ENCODE measurements around the gene DHRS9. TPM values are rescaled to one million over a fixed set of nuclear protein-coding genes. Genes with fewer than 3 reads are reported as not detected.

Gene DHRS9
- total RNA-seq, 1 experiment from 2014 or later: 0.22 TPM

DNA sequence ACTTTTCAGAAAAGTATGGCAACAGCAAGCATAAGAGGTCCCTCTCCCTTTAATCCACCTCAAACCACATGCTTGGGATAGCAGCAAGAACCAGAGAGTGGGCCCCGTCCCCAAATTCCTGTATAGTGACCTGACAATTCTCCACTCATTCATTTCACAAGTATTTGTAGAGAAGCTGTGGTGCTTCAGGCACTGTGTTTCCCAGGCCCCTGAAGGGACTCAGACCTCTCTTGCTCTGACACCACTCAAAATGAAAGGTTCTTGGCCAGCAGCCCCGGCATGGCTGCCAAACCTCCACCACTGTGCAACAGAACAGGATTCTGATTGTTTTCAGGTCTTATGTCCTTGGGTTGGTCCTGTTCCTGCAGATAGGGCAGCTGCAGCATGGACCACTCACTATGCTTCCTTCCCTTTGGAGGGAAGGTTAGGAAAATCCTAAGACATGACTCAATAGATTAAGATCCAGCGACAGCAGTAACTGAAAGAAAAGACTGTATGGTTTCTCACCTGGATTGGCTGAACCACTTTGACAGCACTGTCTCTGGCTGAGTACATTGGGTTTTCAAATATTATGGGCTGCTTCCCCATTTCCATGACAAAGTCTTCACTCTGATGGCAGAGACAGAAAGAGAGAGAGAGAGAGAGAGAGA lies 67.6 kb downstream of the DHRS9 start:
- TF ChIP-seq EZH2 (IDR thresholded peaks at IDR 0.05; ENCODE audit: low read length, unreplicated experiment) (no peak), EZH2phosphoT487 (IDR thresholded peaks at IDR 0.05; ENCODE audit: borderline replicate concordance, low read length) (no peak)
- TF ChIP-seq, protein P1, sequence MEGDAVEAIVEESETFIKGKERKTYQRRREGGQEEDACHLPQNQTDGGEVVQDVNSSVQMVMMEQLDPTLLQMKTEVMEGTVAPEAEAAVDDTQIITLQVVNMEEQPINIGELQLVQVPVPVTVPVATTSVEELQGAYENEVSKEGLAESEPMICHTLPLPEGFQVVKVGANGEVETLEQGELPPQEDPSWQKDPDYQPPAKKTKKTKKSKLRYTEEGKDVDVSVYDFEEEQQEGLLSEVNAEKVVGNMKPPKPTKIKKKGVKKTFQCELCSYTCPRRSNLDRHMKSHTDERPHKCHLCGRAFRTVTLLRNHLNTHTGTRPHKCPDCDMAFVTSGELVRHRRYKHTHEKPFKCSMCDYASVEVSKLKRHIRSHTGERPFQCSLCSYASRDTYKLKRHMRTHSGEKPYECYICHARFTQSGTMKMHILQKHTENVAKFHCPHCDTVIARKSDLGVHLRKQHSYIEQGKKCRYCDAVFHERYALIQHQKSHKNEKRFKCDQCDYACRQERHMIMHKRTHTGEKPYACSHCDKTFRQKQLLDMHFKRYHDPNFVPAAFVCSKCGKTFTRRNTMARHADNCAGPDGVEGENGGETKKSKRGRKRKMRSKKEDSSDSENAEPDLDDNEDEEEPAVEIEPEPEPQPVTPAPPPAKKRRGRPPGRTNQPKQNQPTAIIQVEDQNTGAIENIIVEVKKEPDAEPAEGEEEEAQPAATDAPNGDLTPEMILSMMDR (conservative IDR thresholded peaks at IDR 0.05; ENCODE audit: low read depth, low read length): no peak
- no TSS peak for BruUV-seq (replicated peaks)
- Histone ChIP-seq H3K4me2 (ENCODE audit: low read length) (no peak overlapping the region), H3K27ac (ENCODE audit: low read length) (no peak overlapping the region), H3K79me2 (ENCODE audit: low read length) (no peaks in the 10 kb centered on the region), H3K9ac (ENCODE audit: low read length) (no peak overlapping the region), H3K4me1 (ENCODE audit: insufficient read depth, low read length) (no peaks in the 10 kb centered on the region), H3K9me2 (replicated peaks; ENCODE audit: low read length) (no peaks in the 10 kb centered on the region), H3K4me3 (ENCODE audit: low read length) (no peak overlapping the region), H4K20me1 (ENCODE audit: low read length) (no peaks in the 10 kb centered on the region), H3F3A (ENCODE audit: low read length, unreplicated experiment) (no peaks in the 10 kb centered on the region), H2AFZ (ENCODE audit: low read length) (no peak overlapping the region), H3K36me3 (ENCODE audit: low read depth, low read length) (no peaks in the 10 kb centered on the region), H3K27me3 (ENCODE audit: low read length) (no peaks in the 10 kb centered on the region), H3K9me3 (ENCODE audit: low read length) (no peaks in the 10 kb centered on the region)
- DNase-seq: no peak
- CTCF ChIA-PET: no interaction called here
- no peak for ATAC-seq
- POLR2A ChIA-PET (ENCODE audit: unreplicated experiment): no interaction called here
- intact Hi-C loops (cut with micrococcal nuclease): no loop called here

DNA sequence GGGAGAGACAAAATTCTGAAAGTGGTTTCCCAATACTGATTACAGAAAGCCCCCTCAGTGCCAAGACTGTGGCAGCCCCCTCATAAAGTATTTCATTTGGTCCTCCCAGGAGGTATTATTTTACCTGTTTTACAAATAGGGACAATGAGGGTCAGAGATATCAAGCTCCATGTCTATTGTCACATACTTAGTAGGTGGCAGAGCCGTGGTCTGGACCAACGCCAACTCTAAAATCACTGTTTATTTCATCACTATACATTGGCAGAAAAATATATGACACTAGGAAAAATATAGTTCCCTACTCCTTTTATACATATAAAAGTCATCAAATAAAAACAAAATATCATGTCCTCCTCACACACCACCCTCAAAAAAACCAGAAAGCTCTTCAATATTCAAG lies 68.6 kb downstream of the DHRS9 start:
- POLR2A ChIA-PET (ENCODE audit: unreplicated experiment): no interaction called here
- no peaks in the 10 kb centered on the region for H4K20me1 ChIP-seq (ENCODE audit: low read length)
- no peak overlapping the region for H3K9ac ChIP-seq (ENCODE audit: low read length)
- DNase-seq: peak; percentile 31
- intact Hi-C loops (cut with micrococcal nuclease): no loop called here
- H2AFZ ChIP-seq (ENCODE audit: low read length): no peak overlapping the region
- BruUV-seq (replicated peaks): no TSS peak
- no peaks in the 10 kb centered on the region for H3K79me2 ChIP-seq (ENCODE audit: low read length)
- no peaks in the 10 kb centered on the region for H3K9me3 ChIP-seq (ENCODE audit: low read length)
- TF ChIP-seq, protein P1 (conservative IDR thresholded peaks at IDR 0.05; ENCODE audit: low read depth, low read length): no peak
- TF ChIP-seq EZH2 (IDR thresholded peaks at IDR 0.05; ENCODE audit: low read length, unreplicated experiment) (no peak), EZH2phosphoT487 (IDR thresholded peaks at IDR 0.05; ENCODE audit: borderline replicate concordance, low read length) (no peak)
- H3K27ac ChIP-seq (ENCODE audit: low read length): no peak overlapping the region
- no peak overlapping the region for H3K4me2 ChIP-seq (ENCODE audit: low read length)
- no peaks in the 10 kb centered on the region for H3F3A ChIP-seq (ENCODE audit: low read length, unreplicated experiment)
- ATAC-seq: no peak
- CTCF ChIA-PET: interaction anchor here (0.6 kb wide), 1 partner anchor 17 kb away, joined by 3 read pairs; no protein-coding TSS in a partner anchor
- H3K4me1 ChIP-seq (ENCODE audit: insufficient read depth, low read length): no peaks in the 10 kb centered on the region
- H3K27me3 ChIP-seq (ENCODE audit: low read length): no peaks in the 10 kb centered on the region
- no peaks in the 10 kb centered on the region for H3K9me2 ChIP-seq (replicated peaks; ENCODE audit: low read length)
- no peaks in the 10 kb centered on the region for H3K36me3 ChIP-seq (ENCODE audit: low read depth, low read length)
- H3K4me3 ChIP-seq (ENCODE audit: low read length): no peak overlapping the region

DNA sequence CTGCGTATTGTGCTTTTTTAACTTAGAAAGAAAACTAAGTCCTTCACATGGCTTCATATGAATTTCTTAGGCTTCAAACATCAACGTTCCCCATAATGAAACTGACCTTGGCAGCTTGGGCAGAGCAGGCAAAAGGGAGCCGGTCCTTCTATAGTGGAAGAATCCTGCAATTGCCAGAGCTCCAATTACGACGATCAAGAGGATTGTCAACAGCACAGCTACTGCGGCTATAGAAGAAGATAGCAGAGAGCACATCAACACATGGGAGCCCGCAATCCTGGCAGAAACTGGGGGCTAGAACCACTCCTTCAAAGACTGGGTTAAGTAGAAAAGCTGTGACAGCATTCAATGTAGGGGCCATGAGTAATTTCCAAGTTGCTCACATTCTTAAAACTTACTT lies 69.8 kb downstream of the DHRS9 start:
- no peaks in the 10 kb centered on the region for H3F3A ChIP-seq (ENCODE audit: low read length, unreplicated experiment)
- DNase-seq: no peak
- POLR2A ChIA-PET (ENCODE audit: unreplicated experiment): no interaction called here
- TF ChIP-seq, protein P1 (conservative IDR thresholded peaks at IDR 0.05; ENCODE audit: low read depth, low read length): no peak
- TF ChIP-seq EZH2phosphoT487 (IDR thresholded peaks at IDR 0.05; ENCODE audit: borderline replicate concordance, low read length): no peak
- no peak for TF ChIP-seq EZH2 (IDR thresholded peaks at IDR 0.05; ENCODE audit: low read length, unreplicated experiment)
- ATAC-seq: no peak
- no peaks in the 10 kb centered on the region for H3K9me2 ChIP-seq (replicated peaks; ENCODE audit: low read length)
- no peak overlapping the region for H3K27ac ChIP-seq (ENCODE audit: low read length)
- H3K4me1 ChIP-seq (ENCODE audit: insufficient read depth, low read length): no peaks in the 10 kb centered on the region
- H4K20me1 ChIP-seq (ENCODE audit: low read length): no peaks in the 10 kb centered on the region
- H3K4me2 ChIP-seq (ENCODE audit: low read length): no peak overlapping the region
- intact Hi-C loops (cut with micrococcal nuclease): no loop called here
- no peaks in the 10 kb centered on the region for H3K9me3 ChIP-seq (ENCODE audit: low read length)
- no peak overlapping the region for H3K9ac ChIP-seq (ENCODE audit: low read length)
- no peak overlapping the region for H3K4me3 ChIP-seq (ENCODE audit: low read length)
- H3K36me3 ChIP-seq (ENCODE audit: low read depth, low read length): no peaks in the 10 kb centered on the region
- no TSS peak for BruUV-seq (replicated peaks)
- no peak overlapping the region for H2AFZ ChIP-seq (ENCODE audit: low read length)
- H3K27me3 ChIP-seq (ENCODE audit: low read length): no peaks in the 10 kb centered on the region
- CTCF ChIA-PET: no interaction called here
- no peaks in the 10 kb centered on the region for H3K79me2 ChIP-seq (ENCODE audit: low read length)
